HL-60/S4 treated with retinoic acid at 250 ng/mL for 4 days and 3 days (cell line): ENCODE measurements around the gene NRCAM.
"Not testable (repeated sequence)": the region's sequence is repeated elsewhere in the genome, so short reads cannot be mapped to it uniquely, and the experiment has no call there.

Source experiments
- in situ Hi-C: fragments of 300-500 bp; cut with MboI; formaldehyde crosslinking; loops from 2 replicates; pipeline ENCODE4 v1.7.0; 2022; ENCODE audit warnings: low sequenced_read_pairs

The NRCAM gene

DNA sequence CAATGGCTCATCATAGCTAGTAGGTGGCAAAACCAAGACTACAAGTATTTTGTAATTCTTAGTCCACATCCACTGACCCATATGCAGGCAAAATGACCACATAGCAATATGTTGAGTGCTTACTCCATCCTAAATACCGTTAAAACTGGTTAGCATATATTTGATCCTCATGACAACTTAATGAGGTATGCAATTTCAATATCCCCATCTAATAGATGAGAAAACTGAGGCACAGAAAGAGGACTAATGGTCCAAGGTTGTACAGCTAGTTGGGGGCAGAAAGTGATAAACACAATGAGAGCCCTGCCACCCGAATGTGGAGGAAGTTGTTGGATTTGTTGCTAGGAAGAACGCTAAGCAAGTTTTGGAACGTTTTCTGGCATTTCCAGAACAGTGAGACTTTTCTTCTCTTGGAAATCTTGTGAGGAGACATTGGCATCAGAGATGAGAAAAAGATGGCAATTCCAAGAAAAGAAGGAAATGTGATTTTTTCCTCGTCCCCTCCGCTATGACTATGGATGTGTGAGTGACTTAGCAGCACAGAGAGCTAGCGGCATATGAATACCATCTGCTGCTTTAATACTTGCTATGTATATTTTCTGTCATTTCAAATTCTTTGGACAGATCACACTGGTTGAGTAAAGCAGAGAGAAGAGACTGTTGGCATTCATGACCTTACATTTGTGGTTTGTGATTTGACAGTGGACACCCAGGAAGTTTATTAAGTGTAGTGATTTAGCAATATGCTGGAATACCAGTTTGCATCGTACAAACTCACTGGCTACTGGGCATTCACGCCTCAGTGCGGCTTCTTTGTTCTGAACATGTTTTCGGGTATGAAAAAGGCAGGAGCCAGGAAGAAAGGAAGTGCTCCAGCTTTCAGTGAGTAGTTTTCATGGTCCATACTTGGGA is 51.5 kb downstream of the NRCAM start:
- in situ Hi-C loops = no loop called here

DNA sequence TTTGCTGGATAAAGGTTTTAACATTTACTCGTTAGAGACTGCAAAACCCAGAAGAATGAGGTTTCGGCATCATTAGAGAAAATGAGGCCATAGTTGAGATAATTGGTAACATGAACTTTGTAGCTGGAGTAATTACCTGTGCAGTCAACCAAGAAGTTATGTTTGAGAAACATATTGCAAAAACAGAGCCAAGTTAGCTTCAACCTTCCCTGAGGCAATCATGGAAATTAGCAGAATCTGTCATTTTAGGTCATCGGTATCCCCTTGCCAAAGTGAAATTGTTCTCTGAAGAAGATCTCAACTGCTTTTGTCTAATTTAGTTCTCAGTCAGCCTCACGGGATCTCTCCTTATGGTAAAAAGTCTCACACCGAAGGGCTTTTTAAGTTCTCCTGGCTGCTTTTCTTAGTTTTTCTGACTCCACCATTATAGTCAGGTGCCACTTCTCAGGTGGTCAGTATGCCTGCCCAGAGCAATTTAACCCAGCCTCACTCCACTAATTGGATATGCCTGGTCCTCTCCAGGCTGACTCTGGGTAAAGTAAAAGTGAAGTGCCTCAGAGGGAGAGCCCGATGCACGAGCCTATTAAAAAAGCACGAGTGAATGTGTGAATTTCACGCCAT is 52.5 kb downstream of the NRCAM start:
- in situ Hi-C loops = no loop called here

DNA sequence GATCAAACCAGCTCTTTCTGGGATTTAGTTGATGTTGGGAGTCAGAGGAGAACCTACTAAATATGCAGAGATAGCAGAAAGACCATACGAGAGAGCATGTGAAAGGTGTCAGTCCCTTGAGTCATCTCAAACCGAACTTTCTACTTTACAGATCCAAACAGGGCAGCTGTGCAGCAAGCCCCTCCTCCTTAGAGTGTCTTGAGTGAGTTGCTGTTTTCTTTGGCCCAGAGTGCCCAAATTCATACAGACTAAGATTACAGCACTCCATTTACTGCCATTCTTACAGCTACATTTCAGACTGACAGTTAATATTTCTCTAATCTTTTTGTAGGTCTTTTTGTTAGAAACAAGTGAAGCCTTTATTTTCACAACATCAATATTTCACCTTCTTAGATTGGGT is 53.4 kb downstream of the NRCAM start:
- in situ Hi-C loops = no loop called here

DNA sequence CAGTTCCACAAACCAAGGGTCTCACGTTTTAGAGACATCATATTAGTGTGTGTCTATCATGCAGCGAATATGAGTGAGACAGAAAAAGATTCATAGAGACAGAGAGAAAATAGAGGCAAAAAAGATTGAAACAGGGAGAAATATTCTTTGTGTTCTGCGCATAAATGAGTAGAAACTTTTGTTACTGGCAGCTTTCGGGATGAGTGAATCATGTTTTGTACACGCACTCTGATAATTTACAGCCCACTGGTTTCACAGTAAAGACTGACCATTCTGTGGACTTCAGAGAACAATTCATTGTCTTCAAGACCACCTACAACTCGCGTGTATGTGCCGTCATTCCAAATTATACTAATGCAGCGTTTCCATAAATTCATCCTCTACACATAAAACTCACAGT is 60.2 kb downstream of the NRCAM start:
- in situ Hi-C loops = no loop called here

DNA sequence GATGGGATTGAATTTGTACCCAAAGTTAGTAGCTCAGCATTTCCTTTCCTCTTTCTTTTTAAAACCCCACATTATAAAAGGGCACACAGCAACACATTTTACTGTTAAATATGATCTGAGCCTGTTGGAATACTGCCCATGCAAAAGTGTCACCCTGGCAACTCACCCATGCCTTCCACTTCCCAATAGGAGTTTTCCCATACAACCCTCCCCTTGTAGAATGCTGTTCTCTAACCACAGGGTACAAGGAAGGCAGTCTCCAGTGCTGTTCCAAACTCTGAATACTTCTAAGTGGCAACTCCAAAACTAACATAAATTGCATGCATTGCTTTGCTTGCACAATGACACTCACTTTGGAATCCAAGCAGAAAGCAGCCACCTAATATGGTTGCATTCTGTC is 60.8 kb downstream of the NRCAM start:
- in situ Hi-C loops = no loop called here

DNA sequence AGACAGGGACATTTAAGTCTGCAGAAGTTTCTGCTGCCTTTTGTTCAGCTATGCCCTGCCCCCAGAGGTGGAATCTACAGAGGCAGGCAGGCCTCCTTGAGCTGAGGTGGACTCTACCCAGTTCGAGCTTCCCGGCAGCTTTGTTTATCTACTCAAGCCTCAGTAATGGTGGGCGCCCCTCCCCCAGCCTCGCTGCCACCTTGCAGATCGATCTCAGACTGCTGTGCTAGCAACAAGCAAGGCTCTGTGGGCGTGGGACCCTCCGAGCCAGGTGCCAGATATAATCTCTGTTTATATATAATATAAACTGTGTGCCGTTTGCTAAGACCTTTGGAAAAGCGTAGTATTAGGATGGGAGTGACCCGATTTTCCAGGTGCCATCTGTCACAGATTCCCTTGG is 63.1 kb downstream of the NRCAM start:
- in situ Hi-C loops = not testable (repeated sequence)

DNA sequence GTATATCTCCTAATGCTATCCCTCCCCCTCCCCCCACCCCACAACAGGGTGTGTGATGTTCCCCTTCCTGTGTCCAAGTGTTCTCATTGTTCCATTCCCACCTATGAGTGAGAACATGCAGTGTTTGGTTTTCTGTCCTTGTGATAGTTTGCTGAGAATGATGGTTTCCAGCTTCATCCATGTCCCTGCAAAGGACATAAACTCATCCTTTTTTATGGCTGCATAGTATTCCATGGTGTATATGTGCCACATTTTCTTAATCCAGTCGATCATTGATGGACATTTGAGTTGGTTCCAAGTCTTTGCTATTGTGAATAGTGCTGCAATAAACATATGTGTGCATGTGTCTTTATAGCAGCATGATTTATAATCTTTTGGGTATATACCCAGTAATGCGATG is 68.5 kb downstream of the NRCAM start:
- in situ Hi-C loops = not testable (repeated sequence)

DNA sequence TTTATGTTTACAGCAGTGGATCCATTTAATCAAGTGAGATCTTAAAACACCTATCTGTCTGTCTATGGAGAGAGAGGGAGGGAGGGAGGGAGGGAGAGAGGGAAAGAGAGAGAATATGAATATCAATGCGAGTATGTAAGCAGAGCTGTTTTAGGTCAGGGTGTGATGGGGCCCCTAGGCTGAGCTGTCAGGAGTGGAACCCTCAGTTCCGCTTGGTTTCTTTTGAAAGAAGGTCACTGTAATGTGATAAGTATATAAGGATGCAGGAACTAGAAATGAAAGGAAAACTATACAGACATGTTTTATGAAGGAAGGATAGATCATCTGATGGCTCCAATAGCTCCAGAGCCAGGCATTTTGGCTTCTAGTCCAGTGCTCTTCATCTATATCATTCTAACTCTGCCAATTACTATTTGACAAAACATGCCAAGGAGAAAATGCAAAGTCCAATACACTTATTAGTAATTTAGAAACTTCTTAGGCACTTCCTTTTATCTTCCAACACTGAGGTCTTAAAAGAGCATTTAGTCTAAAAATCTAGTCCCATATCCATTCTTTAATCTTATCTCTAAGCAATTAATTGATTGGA is 70.3 kb downstream of the NRCAM start:
- in situ Hi-C loops = no loop called here

DNA sequence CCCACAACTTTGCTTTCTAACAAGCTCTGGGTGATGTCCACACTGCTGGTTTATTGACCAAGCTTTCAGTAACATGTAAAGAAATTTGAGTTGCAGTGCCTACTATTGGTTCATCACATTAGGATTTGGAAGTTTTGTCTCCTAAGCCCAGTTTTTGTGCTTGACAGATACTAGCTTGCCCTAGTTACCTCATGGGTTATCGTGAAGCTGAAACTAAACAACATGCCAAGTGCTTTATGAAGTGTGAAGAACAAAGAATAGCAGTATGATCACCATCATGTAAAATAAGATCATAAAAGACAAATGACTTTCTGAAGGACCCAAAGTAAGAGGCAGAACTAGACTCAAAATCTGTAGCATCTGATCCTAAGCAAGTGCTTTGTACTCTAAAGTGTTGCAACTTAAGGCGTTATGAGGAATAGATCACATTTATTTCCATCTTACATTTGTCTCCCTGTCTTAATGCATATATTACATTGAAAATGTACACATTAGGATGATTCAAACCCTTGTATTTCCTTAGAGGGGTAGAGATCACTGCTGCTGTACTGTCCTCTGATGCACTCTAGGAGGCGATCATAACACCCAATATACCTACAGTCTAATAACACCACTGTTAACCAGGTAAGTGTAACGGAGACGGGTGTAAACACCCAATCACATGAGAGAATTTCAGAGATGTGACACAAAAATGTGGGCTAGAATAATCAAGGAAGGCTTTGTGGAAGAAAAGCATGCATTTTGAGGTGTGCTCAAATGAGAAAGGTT is 71.3 kb downstream of the NRCAM start:
- in situ Hi-C loops = no loop called here

DNA sequence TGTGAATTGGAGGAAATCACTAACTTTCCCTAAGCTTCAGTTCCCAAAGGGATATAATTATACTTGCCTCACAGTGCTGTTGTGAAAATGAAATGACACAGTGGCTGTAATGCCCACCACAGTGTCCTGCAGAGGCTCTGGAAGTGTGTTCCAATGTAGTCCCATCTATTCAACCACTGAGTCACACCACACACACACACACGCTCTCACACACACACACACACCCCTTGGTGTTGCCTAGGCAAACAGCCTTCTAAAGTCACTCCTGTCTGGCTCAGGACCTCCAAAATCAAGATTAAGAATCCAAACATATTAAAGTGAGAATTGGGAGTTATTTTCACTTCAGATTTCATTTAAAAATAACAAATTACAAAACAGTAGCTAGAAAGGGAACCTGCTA is 73.3 kb downstream of the NRCAM start:
- in situ Hi-C loops = no loop called here

DNA sequence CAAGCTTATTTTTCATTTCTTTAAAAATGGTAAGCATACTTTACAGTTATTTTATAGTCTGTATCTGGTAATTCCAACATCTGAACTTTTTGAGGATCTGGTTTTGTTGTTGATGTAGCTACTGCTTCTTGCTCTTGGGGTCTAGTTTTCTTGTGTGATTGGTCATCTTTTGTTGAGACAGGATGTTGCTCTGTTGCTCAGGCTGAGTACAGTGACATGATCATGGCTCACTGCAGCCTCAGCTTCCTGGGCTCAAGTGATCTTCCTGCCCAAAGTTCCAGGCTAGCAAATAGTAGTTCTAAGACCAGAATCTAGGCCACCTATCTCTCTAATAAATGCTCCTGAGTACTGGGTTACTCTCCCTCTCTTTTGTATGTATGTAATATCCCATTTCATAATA is 75.7 kb downstream of the NRCAM start:
- in situ Hi-C loops = no loop called here

DNA sequence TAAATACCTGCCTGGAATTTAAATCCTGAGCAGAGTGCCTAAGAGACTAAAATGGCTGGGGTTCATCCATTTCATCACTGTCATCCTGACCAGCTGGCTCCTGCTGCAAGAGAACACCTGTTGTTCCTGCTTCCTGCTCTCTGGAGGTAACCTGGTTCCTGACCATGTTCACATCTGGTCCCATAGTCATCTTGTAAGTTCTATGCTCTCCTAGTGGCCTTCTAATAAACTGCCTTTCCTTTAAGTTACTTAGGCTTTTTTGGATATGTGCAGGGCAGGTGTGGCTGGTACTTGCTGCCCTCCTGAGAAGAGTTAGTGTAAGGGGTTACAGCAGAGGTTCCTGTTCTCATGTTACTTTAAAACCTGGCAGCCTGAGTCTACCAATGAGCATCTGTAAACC is 80.0 kb downstream of the NRCAM start:
- in situ Hi-C loops = no loop called here

DNA sequence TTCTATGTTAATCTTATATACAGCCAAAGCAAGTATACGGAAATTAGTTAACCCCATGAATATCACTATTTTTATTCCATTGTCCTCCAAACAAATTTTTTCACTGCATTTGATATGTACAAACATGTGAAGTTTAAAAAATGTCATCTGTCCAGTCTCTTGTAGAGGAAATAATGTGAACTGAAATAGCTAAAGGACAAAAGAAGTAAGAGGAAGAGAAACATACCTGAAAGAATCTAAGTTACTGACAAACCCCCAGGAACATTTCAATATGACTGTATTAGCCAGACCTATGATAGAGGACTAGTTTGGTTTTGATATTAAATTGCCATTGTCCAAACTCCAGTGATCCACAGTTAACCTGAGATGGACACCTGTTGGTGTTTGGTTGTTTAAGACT is 80.6 kb downstream of the NRCAM start:
- in situ Hi-C loops = no loop called here

DNA sequence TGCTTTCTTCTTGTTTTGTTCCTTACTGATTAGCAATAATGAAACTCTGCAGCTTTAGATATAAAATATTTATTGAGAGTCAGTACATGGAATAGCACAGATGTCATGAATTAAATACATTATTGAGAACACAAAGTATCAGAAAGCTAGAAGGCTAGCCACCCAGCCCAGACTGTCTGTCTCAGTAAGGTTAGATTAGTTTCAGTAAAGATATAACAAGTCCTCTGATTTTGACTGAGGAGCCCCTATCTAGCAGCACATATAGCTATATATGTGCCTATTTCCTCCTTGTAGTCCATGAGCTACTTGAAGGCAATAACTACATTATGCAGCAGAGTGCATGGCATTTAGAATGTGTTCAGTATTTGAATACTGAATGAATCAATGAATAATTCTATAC is 81.3 kb downstream of the NRCAM start:
- in situ Hi-C loops = no loop called here

DNA sequence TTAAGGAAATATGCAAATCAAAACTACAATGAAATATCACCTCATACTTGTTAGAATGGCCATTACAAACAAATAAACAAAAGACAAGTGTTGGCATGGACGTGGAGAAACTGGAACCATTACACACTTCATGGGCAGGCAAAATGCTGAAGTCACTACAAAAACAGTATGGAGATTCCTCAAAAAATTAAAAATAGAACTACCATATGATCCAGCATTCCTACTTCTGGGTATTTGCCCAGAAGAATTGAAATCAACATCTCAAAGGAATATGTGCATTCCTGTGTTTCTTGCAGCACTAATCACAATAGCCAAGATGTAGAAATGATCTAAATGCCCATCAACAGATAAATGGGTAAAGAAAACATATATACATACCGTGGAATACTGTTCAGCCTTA is 83.6 kb downstream of the NRCAM start:
- in situ Hi-C loops = no loop called here

DNA sequence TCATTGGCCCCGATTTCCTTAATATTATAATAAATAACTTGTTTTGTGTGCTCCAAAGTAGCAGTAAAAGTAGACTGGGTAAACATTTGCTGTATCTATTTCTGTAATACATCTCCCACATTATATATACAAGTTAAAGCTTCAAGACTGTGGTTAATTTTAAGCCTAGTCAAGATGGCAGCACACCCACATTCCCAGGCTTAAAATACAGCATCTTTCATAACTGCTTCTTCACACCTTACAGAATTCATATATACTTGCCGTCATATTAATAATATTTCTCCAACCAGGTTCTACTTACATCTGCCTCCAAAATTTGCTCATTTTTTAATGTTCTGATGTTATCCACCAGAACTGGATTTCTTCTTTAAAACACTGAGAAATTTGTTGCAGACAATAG is 85.6 kb downstream of the NRCAM start:
- in situ Hi-C loops = no loop called here

DNA sequence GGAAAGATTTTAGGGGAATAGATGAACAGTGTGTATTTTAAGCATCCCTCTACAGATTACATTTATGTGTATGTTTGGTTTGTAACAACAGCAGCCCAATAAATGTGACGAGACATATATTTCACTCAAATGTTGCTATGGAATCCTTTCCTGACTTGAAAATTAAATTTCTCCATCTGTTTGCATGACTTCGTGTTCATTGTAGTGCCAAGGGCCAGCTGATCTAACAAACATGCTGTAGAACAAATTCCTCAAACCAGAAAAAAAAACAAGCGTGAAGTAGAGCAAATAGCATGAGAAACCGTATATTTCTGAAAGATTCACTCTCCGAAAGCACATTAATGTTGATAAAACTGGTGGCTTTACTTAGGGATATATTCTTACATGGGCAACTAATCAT is 87.8 kb downstream of the NRCAM start:
- in situ Hi-C loops = no loop called here

DNA sequence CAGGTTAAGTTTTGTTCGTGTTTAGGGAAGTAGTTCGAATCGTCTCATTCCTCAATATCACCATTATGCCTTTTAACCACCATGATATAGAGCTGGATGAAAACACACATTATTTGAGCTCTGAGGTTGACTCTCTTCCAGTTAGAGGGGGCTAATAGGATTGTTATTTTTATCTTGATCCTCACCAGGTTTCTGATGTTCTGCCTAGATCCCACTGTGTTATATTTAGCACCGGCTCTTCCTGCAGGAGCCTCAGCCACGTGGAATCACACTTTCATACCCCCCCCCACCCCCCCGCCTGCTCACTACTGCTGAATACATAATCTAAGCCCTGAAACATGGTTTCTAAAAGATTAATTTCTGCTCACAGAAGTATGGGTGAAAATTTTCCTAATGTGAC is 88.3 kb downstream of the NRCAM start:
- in situ Hi-C loops = no loop called here

DNA sequence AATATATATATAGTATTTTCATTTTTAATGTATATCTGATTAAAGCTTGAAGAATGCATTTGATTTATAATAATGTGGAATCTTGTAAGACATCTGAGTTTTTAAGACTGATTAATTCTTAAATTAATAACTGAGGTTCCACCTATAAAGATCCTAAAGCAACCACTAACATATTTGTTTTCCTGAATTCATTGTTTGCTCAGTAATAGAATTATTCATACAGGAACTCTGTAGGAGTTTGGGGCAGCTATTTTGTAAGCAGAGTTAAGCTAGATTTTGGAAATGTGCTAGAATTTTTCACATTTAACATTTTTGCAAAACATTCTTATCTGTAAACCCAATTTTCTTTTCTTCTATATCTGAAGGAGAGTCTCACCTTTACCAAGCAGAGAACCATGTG is 88.9 kb downstream of the NRCAM start:
- in situ Hi-C loops = no loop called here

DNA sequence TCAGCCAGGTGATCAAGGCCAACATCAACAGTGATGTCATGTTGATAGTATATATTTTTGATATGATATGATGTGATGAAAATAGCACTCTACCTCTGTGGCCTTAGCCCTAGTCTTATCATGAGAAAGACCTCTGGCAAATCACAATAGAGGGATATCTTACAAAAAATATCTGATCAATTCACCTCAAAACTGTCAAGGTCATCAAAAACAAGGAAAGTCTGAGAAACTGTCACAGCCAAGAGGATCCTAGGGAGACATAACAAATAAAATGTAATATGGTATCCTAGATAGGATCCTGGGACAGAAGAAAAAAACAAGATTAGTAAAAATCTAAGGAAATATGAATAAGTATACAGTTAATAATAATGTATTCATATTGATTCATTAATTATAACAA is 92.6 kb downstream of the NRCAM start:
- in situ Hi-C loops = no loop called here

DNA sequence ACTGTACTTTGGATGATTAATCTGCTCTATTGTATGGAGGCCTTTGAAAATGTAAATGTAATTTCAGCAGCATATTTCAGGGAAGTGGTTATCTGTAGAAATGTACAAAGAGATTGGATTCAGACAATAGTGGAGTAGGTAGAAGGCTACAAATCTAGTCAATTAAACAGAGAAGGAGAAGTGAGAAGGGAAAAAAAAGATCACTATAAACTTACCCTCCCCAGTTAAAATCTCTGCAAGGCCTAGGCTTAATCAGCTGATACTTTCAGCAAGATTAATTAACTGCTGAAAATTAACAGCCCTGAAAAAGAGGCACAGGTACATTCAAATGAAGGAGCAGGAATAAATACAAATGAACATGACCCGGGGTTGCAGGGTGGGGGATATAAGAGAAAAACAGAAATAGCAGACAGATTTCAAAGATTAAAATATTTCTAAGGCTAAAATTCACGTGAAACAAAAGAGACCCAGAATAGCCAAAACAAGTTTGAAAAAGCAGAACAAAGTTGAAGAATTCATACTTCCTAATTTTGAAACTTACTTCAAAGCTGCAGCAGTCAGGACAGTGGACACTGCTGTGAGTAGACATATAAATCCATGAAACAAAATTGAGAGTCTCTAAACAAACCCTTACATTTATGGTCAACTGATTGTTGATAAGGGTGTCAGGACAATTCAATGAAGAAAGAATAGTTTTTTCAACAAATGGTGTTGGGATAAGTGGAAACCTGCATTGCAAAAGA is 96.0 kb downstream of the NRCAM start:
- in situ Hi-C loops = no loop called here
